ENCODE data around the gene ANKRD39. TPM values are rescaled to one million over a fixed set of nuclear protein-coding genes. Genes with fewer than 3 reads are reported as not detected.

The ANKRD39 gene
- total and polyA plus RNA-seq, 9 of the 15 experiments (the other 6 are each of a cell fraction or from before 2014, with no cell fraction given) = 8.2 to 33.1 (median 23.8) TPM

GRCh38 chr2:96870626-96871255, 12.9 kb upstream of the ANKRD39 start (continued):
- no peak for TF ChIP-seq GMEB1 (CRISPR knock-in tag; IDR thresholded peaks at IDR 0.05)
- no peak for TF ChIP-seq KHSRP (IDR thresholded peaks at IDR 0.05)
- 0 out of 2 replicates have a peak, but pooled peaks have one; percentile 68 for TF ChIP-seq ZBTB49 (CRISPR knock-in tag; IDR thresholded peaks at IDR 0.05; ENCODE audit: borderline replicate concordance)
- TF ChIP-seq PBX2 (CRISPR knock-in tag; IDR thresholded peaks at IDR 0.05; ENCODE audit: low read depth) = no peak
- TF ChIP-seq PBX2 (tag; conservative IDR thresholded peaks at IDR 0.05; ENCODE audit: low read depth) = peak; percentile 89
- peak; percentile 47; the same call in 1 of the 2 replicates for TF ChIP-seq NR2C2 (CRISPR knock-in tag; IDR thresholded peaks at IDR 0.05)
- no peak; the same call in 1 of the 2 replicates for TF ChIP-seq NR2C2 (tag; IDR thresholded peaks at IDR 0.05)
- no peak for TF ChIP-seq ILF3 (IDR thresholded peaks at IDR 0.05; ENCODE audit: borderline replicate concordance)
- no peak for TF ChIP-seq SMAD3 (CRISPR knock-in tag; conservative IDR thresholded peaks at IDR 0.05)
- no peak for TF ChIP-seq DIDO1 (tag; IDR thresholded peaks at IDR 0.05; ENCODE audit: low read depth)
- TF ChIP-seq ZNF282 (CRISPR knock-in tag; IDR thresholded peaks at IDR 0.05) = 0 out of 2 replicates have a peak, but pooled peaks have one; percentile 23
- TF ChIP-seq HDAC1 (IDR thresholded peaks at IDR 0.05) = peak in 1 of 2 experiments; percentile 51; a peak in 2 of 4 replicates
- no peak for TF ChIP-seq MCM5 (IDR thresholded peaks at IDR 0.05; ENCODE audit: low read depth)
- no peak for TF ChIP-seq CHD2 (IDR thresholded peaks at IDR 0.05; ENCODE audit: low read depth, low read length)
- no peak for TF ChIP-seq TFE3 (CRISPR knock-in tag; IDR thresholded peaks at IDR 0.05)

All from K562 (cell line).